LNCaP clone FGC (cell line): ENCODE measurements around the gene TRAPPC2L.
A peak's percentile ranks its signal among the peaks of the same experiment; 100 is the strongest.

ENCODE experiments used
- DNase-seq: peaks from one replicate; pipeline ENCODE4 v3.0.0-alpha.2; 2011; ENCODE audit warnings: low read depth
- H3K4me3 ChIP-seq: 2 replicates; pipeline ENCODE4 v1.5.1; 2011; ENCODE audit warnings: mild to moderate bottlenecking, low read depth, low read length, control low read depth
- TF ChIP-seq, protein P1 (sequence below): IDR thresholded peaks from 2 replicates; pipeline ENCODE4 v1.5.1; 2012; ENCODE audit warnings: mild to moderate bottlenecking; ENCODE audit not compliant: control insufficient read depth, insufficient read depth; ENCODE audit errors: extremely low read depth

TRAPPC2L gene

DNA sequence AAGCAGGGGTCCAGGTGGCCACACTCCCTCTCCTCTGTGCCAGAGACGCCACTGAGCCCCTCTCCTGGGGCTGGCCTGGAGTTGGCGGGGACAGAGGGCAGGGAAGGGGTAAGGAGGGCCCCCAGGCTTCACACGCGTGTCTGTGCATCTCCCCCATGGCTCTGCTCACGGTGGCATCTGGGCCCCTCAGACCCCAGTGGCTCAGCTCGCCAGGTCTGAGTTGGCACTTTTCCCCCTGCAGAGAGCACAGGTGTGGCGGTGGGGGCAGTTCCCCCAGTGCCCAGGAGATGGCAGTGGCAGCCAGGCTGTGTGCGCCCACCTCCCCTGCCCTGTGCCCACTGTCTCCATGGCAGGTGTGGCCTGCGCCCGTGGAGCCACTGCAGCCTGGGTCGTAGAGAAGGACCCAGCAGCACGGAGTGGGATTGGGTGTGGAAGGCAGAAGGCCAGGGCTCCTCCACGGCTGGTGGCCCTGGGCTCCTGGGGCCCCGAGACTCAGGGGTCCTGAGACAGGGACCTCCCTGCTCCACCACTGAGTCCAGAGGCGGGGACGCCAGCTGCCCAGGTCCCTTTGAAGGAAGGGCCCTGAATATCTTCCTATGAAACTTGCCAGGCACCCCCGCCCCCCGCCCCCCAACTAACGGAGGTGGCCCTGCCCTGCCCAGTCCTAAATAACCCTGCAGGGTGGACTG lies 40.9 kb upstream of the TRAPPC2L start:
- TF ChIP-seq, protein P1, sequence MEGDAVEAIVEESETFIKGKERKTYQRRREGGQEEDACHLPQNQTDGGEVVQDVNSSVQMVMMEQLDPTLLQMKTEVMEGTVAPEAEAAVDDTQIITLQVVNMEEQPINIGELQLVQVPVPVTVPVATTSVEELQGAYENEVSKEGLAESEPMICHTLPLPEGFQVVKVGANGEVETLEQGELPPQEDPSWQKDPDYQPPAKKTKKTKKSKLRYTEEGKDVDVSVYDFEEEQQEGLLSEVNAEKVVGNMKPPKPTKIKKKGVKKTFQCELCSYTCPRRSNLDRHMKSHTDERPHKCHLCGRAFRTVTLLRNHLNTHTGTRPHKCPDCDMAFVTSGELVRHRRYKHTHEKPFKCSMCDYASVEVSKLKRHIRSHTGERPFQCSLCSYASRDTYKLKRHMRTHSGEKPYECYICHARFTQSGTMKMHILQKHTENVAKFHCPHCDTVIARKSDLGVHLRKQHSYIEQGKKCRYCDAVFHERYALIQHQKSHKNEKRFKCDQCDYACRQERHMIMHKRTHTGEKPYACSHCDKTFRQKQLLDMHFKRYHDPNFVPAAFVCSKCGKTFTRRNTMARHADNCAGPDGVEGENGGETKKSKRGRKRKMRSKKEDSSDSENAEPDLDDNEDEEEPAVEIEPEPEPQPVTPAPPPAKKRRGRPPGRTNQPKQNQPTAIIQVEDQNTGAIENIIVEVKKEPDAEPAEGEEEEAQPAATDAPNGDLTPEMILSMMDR = peak; percentile 78
- H3K4me3 ChIP-seq = no peak overlapping the region
- no peak for DNase-seq

DNA sequence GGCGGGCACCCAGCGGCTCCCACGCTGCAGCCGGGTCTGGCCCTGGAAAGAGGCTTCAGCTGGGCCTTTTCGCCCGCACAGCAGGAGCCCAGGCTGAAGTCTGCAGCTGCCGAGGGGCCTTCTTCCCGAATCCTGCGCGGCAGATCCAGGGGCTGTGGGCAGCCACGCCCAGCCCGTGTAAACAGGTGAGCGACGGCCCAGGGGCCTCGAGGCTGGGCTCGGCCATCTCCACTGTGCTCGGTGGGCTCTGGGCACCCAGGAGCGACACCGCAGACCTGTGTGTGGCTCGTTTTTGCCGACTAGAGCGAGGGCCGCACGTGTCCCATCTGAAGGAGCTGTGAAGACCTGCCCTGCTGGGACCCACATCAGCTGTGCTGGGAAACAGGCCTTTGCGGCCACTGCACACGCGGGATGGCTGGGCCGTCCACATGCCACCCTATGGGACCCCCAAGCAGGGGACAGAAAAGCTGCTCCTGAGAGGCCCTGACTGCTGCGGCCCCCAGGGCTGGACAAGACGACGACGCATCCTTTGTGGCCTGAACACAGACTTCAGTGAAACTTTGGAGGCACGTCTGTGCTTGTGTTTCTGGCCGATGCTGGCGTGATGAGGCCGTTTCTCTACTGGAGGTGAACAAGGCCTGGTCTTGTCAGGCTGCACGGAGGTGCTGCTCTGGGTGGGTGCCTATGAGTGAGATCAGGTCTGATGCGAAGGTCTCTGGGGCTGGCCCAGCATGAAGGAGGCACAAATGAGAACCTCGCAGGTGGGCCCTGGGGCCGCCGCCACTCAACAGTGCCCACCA lies 40.0 kb upstream of the TRAPPC2L start:
- no peak for DNase-seq
- TF ChIP-seq, protein P1 = no peak
- H3K4me3 ChIP-seq = no peak overlapping the region

DNA sequence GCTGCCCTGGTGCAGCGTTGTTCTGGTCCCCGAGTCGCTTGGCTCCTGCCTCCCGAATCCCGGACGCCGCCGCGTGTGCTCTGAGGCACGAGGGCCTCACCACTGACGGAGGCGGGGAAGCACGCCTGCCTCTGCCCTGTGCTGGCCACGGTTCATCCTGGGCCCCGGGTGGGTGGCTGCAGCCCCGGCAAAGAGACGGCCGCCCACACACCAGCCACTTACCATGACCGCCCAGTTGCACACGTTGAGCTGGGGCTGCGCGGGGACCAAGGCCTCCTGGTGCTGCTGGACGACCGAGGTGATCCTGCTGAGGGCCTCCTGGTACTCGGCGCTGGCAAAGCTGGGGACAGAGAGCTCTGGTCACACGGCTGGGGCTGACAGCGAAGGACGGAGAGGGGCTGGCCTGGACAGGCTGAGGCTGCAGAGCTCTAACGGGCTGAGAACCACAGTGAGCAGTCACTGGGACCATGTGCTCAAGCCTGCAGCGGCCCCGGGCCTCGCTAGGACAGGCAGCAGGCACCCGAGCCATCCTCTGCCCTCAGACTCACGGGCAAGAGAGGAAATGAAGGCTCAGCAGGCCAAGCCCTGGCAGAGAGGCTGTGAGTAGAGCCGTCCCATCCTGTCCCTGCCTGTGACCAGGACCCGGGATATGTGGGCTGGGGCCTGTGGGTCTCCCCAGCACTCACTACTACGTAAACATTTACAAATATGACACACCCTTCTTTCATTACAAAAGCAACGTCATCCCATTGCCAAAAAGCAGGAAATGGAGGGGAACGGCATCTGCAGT lies 38.9 kb upstream of the TRAPPC2L start:
- no peak overlapping the region for H3K4me3 ChIP-seq
- DNase-seq = no peak
- TF ChIP-seq, protein P1 = no peak

DNA sequence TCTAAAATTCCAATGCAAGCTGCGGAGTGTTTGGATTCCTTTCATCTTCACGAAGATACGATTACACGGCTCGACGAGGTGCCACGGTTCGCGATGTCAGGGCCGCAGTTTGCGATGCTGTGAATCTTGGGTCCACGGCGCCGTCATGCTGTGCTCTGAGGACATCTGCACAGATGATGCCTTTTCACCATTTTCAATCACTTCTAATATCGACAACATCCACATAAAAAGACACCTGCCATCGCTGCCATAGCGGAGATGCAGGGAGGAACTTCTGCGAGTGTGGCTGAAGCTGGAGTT lies 38.4 kb upstream of the TRAPPC2L start:
- no peak overlapping the region for H3K4me3 ChIP-seq
- DNase-seq = no peak
- TF ChIP-seq, protein P1 = no peak

GRCh38 chr16:88819126-88819525 lies 37.8 kb upstream of the TRAPPC2L start:
- no peak overlapping the region for H3K4me3 ChIP-seq
- DNase-seq = no peak
- TF ChIP-seq, protein P1 = no peak

DNA sequence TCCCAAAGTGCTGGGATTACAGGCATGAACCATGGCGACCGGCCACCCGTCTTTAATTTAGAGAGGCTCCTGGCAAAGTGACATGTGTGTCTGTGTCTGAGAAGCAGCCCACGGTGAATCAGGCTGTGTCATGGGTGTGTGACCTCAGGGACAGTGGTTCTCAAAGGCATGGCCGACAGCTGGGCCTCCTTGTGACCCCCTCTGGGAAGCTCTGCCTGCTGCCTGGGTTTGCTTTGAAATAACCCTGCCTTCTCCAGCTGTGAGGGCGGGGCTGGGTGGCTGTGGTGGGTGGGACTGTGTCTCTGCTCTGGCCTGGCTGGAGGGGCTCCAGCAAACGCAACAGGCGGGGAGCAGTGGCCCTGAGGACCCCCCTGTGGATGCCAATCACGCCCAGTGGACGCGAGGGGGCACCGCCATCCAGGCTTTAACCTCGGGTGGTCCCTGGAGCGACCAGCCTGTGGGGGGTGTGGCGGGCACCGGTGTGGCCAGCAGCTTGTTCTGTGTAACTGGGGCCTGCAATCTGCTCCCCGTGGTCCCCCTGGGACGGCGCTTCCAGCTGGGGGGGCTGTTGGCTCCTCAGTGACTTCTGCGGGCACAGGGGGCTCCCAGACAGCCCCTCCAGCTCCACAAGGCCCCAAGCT lies 36.4 kb upstream of the TRAPPC2L start:
- no peak for DNase-seq
- H3K4me3 ChIP-seq = no peak overlapping the region
- TF ChIP-seq, protein P1 = no peak
